AML-193 (cell line): ENCODE results near the gene PAXX.
"Not testable (repeated sequence)": the region's sequence is repeated elsewhere in the genome, so short reads cannot be mapped to it uniquely, and the experiment has no call there.

Experiments
- DNase-seq, 2 experiments: peaks; one replicate each; lab custom pipeline; 2025; lab: John Stamatoyannopoulos, UW

Gene PAXX

GRCh38 chr9:137002646-137003041 lies 10.4 kb downstream of the PAXX start:
- no peak for DNase-seq

GRCh38 chr9:137004285-137004684 lies 12.1 kb downstream of the PAXX start:
- DNase-seq, result not testable (repeated sequence)

- DNase-seq, result no peak
Measured at GRCh38 chr9:137006116-137007003, 14.1 kb downstream of the PAXX start.

GRCh38 chr9:137007108-137007815 lies 15.0 kb downstream of the PAXX start:
- no peak for DNase-seq

GRCh38 chr9:137007816-137008270 lies 15.6 kb downstream of the PAXX start:
- DNase-seq, result no peak

GRCh38 chr9:137008312-137008711 lies 16.1 kb downstream of the PAXX start:
- no peak for DNase-seq

GRCh38 chr9:137009217-137009616 lies 17.0 kb downstream of the PAXX start:
- no peak for DNase-seq

- DNase-seq, result no peak
Measured at GRCh38 chr9:137009938-137010732, 17.9 kb downstream of the PAXX start.

- DNase-seq, result no peak
Measured at GRCh38 chr9:137011156-137011555, 18.9 kb downstream of the PAXX start.

- no peak for DNase-seq
Measured at GRCh38 chr9:137011907-137012675, 19.9 kb downstream of the PAXX start.

- DNase-seq, result no peak
Measured at GRCh38 chr9:137012694-137013570, 20.7 kb downstream of the PAXX start.

GRCh38 chr9:137013571-137013940 lies 21.3 kb downstream of the PAXX start:
- DNase-seq, result no peak

GRCh38 chr9:137014166-137014565 lies 21.9 kb downstream of the PAXX start:
- no peak for DNase-seq

- DNase-seq, result no peak
Measured at GRCh38 chr9:137014776-137015539, 22.7 kb downstream of the PAXX start.

- no peak for DNase-seq
Measured at GRCh38 chr9:137015540-137015930, 23.3 kb downstream of the PAXX start.

GRCh38 chr9:137015976-137016375 lies 23.8 kb downstream of the PAXX start:
- DNase-seq, result no peak

- no peak for DNase-seq
Measured at GRCh38 chr9:137016436-137016835, 24.2 kb downstream of the PAXX start.

- no peak for DNase-seq
Measured at GRCh38 chr9:137017071-137017470, 24.8 kb downstream of the PAXX start.

GRCh38 chr9:137017791-137018497 lies 25.7 kb downstream of the PAXX start:
- no peak for DNase-seq
